Measurements from ENCODE around the gene PAX3.

PAX3 gene

DNA sequence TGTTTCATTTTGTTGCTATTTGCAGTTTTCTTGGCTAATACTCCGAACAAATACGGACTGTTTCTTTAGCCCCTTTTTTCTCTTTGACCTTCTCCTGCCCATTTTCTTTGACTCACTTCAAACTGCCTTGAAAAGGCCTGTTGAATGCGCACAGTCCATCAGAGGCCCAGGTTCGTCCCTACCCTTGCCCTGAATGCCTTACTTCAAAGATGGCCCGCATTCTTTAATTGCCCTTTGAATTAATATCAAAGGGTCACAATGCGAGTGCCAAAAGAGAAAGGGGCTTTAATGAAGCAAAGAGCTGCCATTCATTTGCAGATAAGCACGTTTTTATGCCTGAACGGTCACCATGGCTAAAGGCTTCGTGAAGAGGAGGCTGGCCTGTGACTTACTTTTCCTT lies 29.7 kb downstream of the PAX3 start:
- Histone ChIP-seq H3K9ac (ENCODE audit: low read depth in 1 of 2, low read length in 2 of 2) (no peak overlapping the region), H3K9me3 (ENCODE audit: control insufficient read depth in 1 of 2, low read length in 2 of 2) (no peaks in the 10 kb centered on the region), H3K27me3 (ENCODE audit: control insufficient read depth in 1 of 2, insufficient read depth in 2 of 2, low read length in 2 of 2) (peaks cover 5 to 25% of the 10 kb centered on the region in 2 donors), H3K4me3 (ENCODE audit: low read depth in 1 of 2, low read length in 2 of 2) (no peak overlapping the region), H3K36me3 (ENCODE audit: control insufficient read depth in 1 of 2, insufficient read depth in 2 of 2, low read length in 2 of 2) (no peaks in the 10 kb centered on the region), H3K27ac (ENCODE audit: low read depth, low read length) (no peak overlapping the region), H3K4me1 (ENCODE audit: control insufficient read depth in 1 of 2, insufficient read depth in 2 of 2, low read length in 2 of 2) (no peaks in the 10 kb centered on the region)

DNA sequence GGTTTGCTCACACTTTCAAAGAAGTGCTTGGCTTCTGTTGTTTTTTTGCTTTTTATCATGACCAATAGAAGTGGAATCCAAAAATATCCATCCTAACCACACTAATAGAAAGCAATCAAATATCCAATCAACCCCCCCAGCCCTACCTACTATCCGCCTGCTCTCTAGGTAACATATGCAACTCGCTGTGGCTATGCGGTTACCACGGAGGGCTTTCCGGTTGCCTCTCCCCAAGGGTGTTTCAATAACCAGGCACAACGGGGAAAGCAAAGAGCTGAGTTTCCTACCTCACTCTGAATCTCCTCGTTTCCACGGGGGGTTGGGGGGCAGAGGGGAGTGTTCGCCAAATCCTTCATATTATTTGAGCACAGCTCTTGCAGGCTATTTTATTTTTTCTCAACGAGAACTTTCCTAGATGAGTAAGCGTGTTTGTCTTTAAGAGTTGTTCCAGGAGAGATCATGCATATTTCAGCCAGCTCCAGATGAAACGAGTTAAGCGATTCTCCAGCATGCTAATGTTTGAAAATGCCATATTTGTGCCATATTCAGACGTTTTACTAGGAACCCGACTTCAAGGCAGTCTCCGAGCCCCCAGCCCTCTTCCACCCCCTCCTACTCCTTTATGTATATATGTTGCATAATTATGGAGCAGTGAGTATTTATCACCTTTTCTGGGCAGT lies 30.3 kb downstream of the PAX3 start:
- Histone ChIP-seq H3K4me1 (ENCODE audit: control insufficient read depth in 1 of 2, insufficient read depth in 2 of 2, low read length in 2 of 2) (no peaks in the 10 kb centered on the region), H3K27me3 (ENCODE audit: control insufficient read depth in 1 of 2, insufficient read depth in 2 of 2, low read length in 2 of 2) (peaks cover 5 to 24% of the 10 kb centered on the region in 2 donors), H3K9me3 (ENCODE audit: control insufficient read depth in 1 of 2, low read length in 2 of 2) (no peaks in the 10 kb centered on the region), H3K27ac (ENCODE audit: low read depth, low read length) (no peak overlapping the region), H3K36me3 (ENCODE audit: control insufficient read depth in 1 of 2, insufficient read depth in 2 of 2, low read length in 2 of 2) (no peaks in the 10 kb centered on the region), H3K9ac (ENCODE audit: low read depth in 1 of 2, low read length in 2 of 2) (no peak overlapping the region), H3K4me3 (ENCODE audit: low read depth in 1 of 2, low read length in 2 of 2) (no peak overlapping the region)

DNA sequence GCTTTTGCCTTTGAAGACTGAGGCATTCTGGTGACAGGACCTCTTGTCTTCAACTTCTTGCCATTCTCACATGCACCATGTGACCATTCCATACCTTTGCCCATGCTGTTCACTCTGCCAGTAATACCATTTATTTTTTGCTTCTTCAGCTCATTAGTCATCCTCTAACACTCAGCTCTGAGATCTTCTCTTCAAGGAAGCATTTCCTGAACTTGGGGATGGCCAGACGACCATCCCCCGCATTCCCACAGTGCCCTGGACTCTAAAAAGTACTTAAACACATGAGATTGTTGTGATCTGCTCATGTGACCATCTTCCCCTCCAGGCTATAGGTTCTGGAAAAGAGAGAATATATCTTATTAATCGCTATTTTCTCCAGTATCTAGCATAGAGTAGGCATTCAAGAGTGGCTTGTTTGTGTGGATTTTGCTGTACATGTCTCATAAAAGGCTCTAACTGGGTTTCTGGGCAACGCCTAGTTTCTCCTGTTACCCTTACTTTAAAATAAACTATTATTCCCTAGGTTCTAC lies 33.9 kb downstream of the PAX3 start:
- Histone ChIP-seq H3K9ac (ENCODE audit: low read depth in 1 of 2, low read length in 2 of 2) (no peak overlapping the region), H3K4me3 (ENCODE audit: low read depth in 1 of 2, low read length in 2 of 2) (no peak overlapping the region), H3K9me3 (ENCODE audit: control insufficient read depth in 1 of 2, low read length in 2 of 2) (no peaks in the 10 kb centered on the region), H3K4me1 (ENCODE audit: control insufficient read depth in 1 of 2, insufficient read depth in 2 of 2, low read length in 2 of 2) (no peaks in the 10 kb centered on the region), H3K36me3 (ENCODE audit: control insufficient read depth in 1 of 2, insufficient read depth in 2 of 2, low read length in 2 of 2) (no peaks in the 10 kb centered on the region), H3K27me3 (ENCODE audit: control insufficient read depth in 1 of 2, insufficient read depth in 2 of 2, low read length in 2 of 2) (peaks cover 3 to 10% of the 10 kb centered on the region in 2 donors), H3K27ac (ENCODE audit: low read depth, low read length) (no peak overlapping the region)

DNA sequence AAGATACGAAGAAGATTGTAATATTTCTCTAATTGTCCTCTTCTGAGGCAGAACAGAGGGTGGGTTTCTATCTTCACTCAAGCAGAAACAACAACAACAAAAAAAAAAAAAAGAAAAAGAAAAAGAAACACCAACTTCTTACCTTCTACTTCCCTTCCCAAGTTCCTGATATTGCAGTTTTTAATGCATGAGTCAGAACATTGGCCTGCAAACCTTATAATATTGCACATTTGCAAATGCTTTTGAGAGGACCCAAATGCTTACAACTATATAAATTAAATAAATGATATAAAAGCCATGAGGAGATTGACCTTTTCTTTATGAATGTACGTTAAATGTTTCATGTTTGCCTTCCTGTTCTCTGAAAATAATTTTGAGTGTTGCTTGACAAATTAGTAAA lies 37.3 kb downstream of the PAX3 start:
- Histone ChIP-seq H3K27me3 (ENCODE audit: control insufficient read depth in 1 of 2, insufficient read depth in 2 of 2, low read length in 2 of 2) (peaks cover 0 to 6% of the 10 kb centered on the region in 2 donors), H3K4me1 (ENCODE audit: control insufficient read depth in 1 of 2, insufficient read depth in 2 of 2, low read length in 2 of 2) (no peaks in the 10 kb centered on the region)

DNA sequence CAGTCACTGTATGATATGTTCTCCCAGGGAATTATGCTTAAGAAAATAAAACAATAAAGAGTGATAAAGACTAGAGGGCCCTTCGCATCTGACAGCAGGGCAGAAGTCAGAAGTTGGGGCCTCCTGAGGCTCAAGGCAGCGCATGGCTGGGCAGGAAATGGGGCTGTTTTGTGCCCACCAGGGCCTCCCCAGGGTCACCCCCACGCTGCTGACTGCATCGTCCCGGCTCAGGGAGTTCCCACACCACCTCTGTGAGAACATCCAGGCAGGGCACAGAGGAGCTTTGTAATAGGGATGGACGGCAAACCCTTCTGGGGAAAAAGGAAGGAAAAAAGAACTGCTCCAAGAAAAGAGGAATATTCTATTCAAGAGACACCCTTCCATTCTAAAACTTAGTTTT lies 41.2 kb downstream of the PAX3 start:
- Histone ChIP-seq H3K27ac (ENCODE audit: low read depth, low read length) (no peak overlapping the region), H3K9me3 (ENCODE audit: control insufficient read depth in 1 of 2, low read length in 2 of 2) (no peaks in the 10 kb centered on the region), H3K27me3 (ENCODE audit: control insufficient read depth in 1 of 2, insufficient read depth in 2 of 2, low read length in 2 of 2) (peaks cover 0 to 10% of the 10 kb centered on the region in 2 donors), H3K4me3 (ENCODE audit: low read depth in 1 of 2, low read length in 2 of 2) (no peak overlapping the region), H3K9ac (ENCODE audit: low read depth in 1 of 2, low read length in 2 of 2) (no peak overlapping the region), H3K36me3 (ENCODE audit: control insufficient read depth in 1 of 2, insufficient read depth in 2 of 2, low read length in 2 of 2) (no peaks in the 10 kb centered on the region), H3K4me1 (ENCODE audit: control insufficient read depth in 1 of 2, insufficient read depth in 2 of 2, low read length in 2 of 2) (no peaks in the 10 kb centered on the region)

More for the DNA sequence above, 37.3 kb downstream of the PAX3 start:
- Histone ChIP-seq H3K36me3 (ENCODE audit: control insufficient read depth in 1 of 2, insufficient read depth in 2 of 2, low read length in 2 of 2) (no peaks in the 10 kb centered on the region), H3K4me3 (ENCODE audit: low read depth in 1 of 2, low read length in 2 of 2) (no peak overlapping the region), H3K9me3 (ENCODE audit: control insufficient read depth in 1 of 2, low read length in 2 of 2) (no peaks in the 10 kb centered on the region), H3K27ac (ENCODE audit: low read depth, low read length) (no peak overlapping the region), H3K9ac (ENCODE audit: low read depth in 1 of 2, low read length in 2 of 2) (no peak overlapping the region)

DNA sequence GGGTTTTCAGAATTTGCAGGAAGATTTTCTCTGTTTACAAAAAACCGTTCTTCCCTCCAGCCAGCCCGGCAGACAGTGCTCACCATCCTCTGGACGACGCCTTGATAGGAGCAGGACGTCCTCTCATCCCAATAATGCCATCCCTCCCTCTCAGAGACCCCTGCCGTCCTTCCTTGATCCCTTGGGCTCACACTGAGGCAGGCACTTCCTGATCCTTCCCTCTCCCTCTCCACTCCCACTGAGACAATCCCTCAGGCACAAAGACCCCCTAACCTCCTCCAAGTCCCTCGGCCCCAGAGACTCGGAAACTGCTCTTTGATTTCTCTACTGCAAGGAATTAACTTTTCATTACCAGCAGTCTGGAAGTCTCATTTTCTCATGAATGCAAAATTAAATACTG lies 42.5 kb downstream of the PAX3 start:
- no peaks in the 10 kb centered on the region for H3K4me1 ChIP-seq (ENCODE audit: control insufficient read depth in 1 of 2, insufficient read depth in 2 of 2, low read length in 2 of 2)
- H3K36me3 ChIP-seq (ENCODE audit: control insufficient read depth in 1 of 2, insufficient read depth in 2 of 2, low read length in 2 of 2), result no peaks in the 10 kb centered on the region
- no peak overlapping the region for H3K9ac ChIP-seq (ENCODE audit: low read depth in 1 of 2, low read length in 2 of 2)
- H3K27ac ChIP-seq (ENCODE audit: low read depth, low read length), result no peak overlapping the region
- H3K9me3 ChIP-seq (ENCODE audit: control insufficient read depth in 1 of 2, low read length in 2 of 2), result no peaks in the 10 kb centered on the region
- no peak overlapping the region for H3K4me3 ChIP-seq (ENCODE audit: low read depth in 1 of 2, low read length in 2 of 2)
- H3K27me3 ChIP-seq (ENCODE audit: control insufficient read depth in 1 of 2, insufficient read depth in 2 of 2, low read length in 2 of 2), result peaks cover 0 to 10% of the 10 kb centered on the region in 2 donors

DNA sequence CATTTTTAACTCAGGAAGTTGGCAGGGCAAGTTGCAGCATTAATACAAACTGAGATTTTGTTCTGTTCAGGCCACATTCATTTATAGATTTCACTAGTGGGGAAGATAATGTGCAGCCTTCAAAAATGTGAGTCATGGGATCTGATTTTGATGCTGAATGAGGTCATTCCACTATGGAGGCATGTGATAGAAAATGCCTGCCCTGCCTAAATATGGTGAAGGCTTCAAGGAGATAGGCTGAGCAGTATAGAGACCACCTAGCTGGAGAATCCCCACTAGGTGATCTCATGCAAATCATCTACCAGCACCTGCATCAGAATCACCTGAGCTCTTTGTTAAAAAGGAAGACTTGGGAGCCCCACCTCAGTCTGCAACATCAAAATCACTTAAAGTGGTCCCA lies 43.7 kb downstream of the PAX3 start:
- Histone ChIP-seq H3K4me1 (ENCODE audit: control insufficient read depth in 1 of 2, insufficient read depth in 2 of 2, low read length in 2 of 2) (no peaks in the 10 kb centered on the region), H3K27ac (ENCODE audit: low read depth, low read length) (no peak overlapping the region), H3K4me3 (ENCODE audit: low read depth in 1 of 2, low read length in 2 of 2) (no peak overlapping the region), H3K36me3 (ENCODE audit: control insufficient read depth in 1 of 2, insufficient read depth in 2 of 2, low read length in 2 of 2) (no peaks in the 10 kb centered on the region), H3K9ac (ENCODE audit: low read depth in 1 of 2, low read length in 2 of 2) (no peak overlapping the region), H3K27me3 (ENCODE audit: control insufficient read depth in 1 of 2, insufficient read depth in 2 of 2, low read length in 2 of 2) (peaks cover 0 to 10% of the 10 kb centered on the region in 2 donors), H3K9me3 (ENCODE audit: control insufficient read depth in 1 of 2, low read length in 2 of 2) (no peaks in the 10 kb centered on the region)

DNA sequence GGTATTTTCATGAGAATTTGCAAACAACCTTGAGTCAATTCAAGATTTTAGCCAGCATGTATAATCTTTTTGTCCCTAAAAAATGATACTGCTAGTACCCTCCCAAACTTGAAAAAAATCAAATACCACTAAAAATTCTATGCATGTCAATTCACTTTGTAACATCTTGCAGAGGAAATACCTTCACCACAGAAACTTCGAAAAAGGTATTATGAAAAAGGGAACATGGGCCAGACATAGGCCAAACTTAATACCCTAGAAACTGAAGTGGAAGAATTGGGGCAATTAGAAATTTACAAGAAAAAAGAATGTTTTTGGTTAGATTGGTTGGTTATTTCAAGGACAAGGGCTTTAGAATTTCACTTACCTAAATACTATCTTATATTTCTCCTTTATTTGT lies 48.5 kb downstream of the PAX3 start:
- no peak overlapping the region for H3K9ac ChIP-seq (ENCODE audit: low read depth in 1 of 2, low read length in 2 of 2)
- no peaks in the 10 kb centered on the region for H3K4me1 ChIP-seq (ENCODE audit: control insufficient read depth in 1 of 2, insufficient read depth in 2 of 2, low read length in 2 of 2)
- no peaks in the 10 kb centered on the region for H3K36me3 ChIP-seq (ENCODE audit: control insufficient read depth in 1 of 2, insufficient read depth in 2 of 2, low read length in 2 of 2)
- H3K27me3 ChIP-seq (ENCODE audit: control insufficient read depth in 1 of 2, insufficient read depth in 2 of 2, low read length in 2 of 2), result no peaks in the 10 kb centered on the region
- no peak overlapping the region for H3K27ac ChIP-seq (ENCODE audit: low read depth, low read length)
- no peak overlapping the region for H3K4me3 ChIP-seq (ENCODE audit: low read depth in 1 of 2, low read length in 2 of 2)
- no peaks in the 10 kb centered on the region for H3K9me3 ChIP-seq (ENCODE audit: control insufficient read depth in 1 of 2, low read length in 2 of 2)

DNA sequence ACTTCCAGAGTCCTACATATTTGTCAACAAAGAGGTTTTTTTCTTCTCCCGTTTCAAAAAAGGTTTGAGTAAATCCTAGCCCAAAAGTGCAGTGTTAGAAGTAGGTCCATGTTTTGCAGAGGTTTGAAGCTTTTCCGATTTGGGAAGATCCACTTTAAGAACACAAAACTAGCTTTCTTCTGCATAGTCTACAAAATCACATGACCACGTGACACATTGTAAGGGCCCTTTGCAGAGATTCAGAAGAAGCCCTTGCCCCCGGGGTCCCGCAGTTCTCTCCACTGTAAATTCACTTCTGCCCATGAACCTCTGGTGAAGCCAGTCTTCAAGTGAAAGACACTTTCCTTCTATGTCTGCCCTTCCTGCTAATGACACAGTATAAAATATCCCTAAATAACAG lies 49.4 kb downstream of the PAX3 start:
- no peaks in the 10 kb centered on the region for H3K27me3 ChIP-seq (ENCODE audit: control insufficient read depth in 1 of 2, insufficient read depth in 2 of 2, low read length in 2 of 2)
- no peaks in the 10 kb centered on the region for H3K36me3 ChIP-seq (ENCODE audit: control insufficient read depth in 1 of 2, insufficient read depth in 2 of 2, low read length in 2 of 2)

DNA sequence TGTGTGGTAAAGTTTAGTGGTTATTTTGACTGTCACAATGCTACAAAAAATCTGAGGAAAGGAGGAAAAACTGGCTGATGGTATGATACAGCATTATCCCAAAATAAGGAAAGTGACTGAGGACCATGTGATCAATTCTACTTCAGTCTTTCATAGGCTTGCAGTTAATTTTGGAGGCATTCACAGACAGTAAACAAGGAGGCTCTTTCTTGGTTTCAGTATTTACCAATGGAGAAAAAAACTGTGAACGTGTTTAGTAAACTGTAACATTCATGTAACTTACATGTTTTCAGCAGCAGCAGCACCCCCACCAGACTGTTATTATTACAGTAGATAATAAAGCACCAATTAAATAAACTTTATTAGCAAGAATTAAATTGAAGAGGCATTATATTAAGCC lies 50.0 kb downstream of the PAX3 start:
- H3K9me3 ChIP-seq (ENCODE audit: control insufficient read depth in 1 of 2, low read length in 2 of 2), result no peaks in the 10 kb centered on the region
- no peak overlapping the region for H3K9ac ChIP-seq (ENCODE audit: low read depth in 1 of 2, low read length in 2 of 2)
- H3K4me1 ChIP-seq (ENCODE audit: control insufficient read depth in 1 of 2, insufficient read depth in 2 of 2, low read length in 2 of 2), result no peaks in the 10 kb centered on the region
- H3K27me3 ChIP-seq (ENCODE audit: control insufficient read depth in 1 of 2, insufficient read depth in 2 of 2, low read length in 2 of 2), result peaks cover 0 to 2% of the 10 kb centered on the region in 2 donors
- H3K4me3 ChIP-seq (ENCODE audit: low read depth in 1 of 2, low read length in 2 of 2), result no peak overlapping the region
- H3K36me3 ChIP-seq (ENCODE audit: control insufficient read depth in 1 of 2, insufficient read depth in 2 of 2, low read length in 2 of 2), result no peaks in the 10 kb centered on the region
- H3K27ac ChIP-seq (ENCODE audit: low read depth, low read length), result no peak overlapping the region

More for the DNA sequence above, 49.4 kb downstream of the PAX3 start:
- no peak overlapping the region for H3K4me3 ChIP-seq (ENCODE audit: low read depth in 1 of 2, low read length in 2 of 2)
- H3K9me3 ChIP-seq (ENCODE audit: control insufficient read depth in 1 of 2, low read length in 2 of 2), result no peaks in the 10 kb centered on the region
- no peaks in the 10 kb centered on the region for H3K4me1 ChIP-seq (ENCODE audit: control insufficient read depth in 1 of 2, insufficient read depth in 2 of 2, low read length in 2 of 2)
- no peak overlapping the region for H3K9ac ChIP-seq (ENCODE audit: low read depth in 1 of 2, low read length in 2 of 2)
- H3K27ac ChIP-seq (ENCODE audit: low read depth, low read length), result no peak overlapping the region

All from duodenal mucosa (tissue), 2 donors.